Liver (tissue), 2 donors: Measurements from ENCODE around the gene MYO7B.

Source experiments
- CTCF ChIP-seq: fragments of 150-350 bp; IDR thresholded peaks from 2 replicates; pipeline ENCODE4 v1.5.1; 2017; ENCODE audit warnings: improper control_type of control experiment, low read depth, low read length; ENCODE audit not compliant: missing input control
- FOXA1 ChIP-seq: IDR thresholded peaks from 2 replicates; pipeline ENCODE4 v1.6.1; 2016; ENCODE audit warnings: antibody characterized with exemption
- MAX ChIP-seq: IDR thresholded peaks from 2 replicates; pipeline ENCODE4 v1.6.1; 2016; ENCODE audit warnings: antibody characterized with exemption
- YY1 ChIP-seq: IDR thresholded peaks from 2 replicates; pipeline ENCODE4 v1.6.1; 2016; ENCODE audit warnings: antibody characterized with exemption, mild to moderate bottlenecking
- donor health status: healthy.

GRCh38 chr2:127586746-127587295, 51.3 kb downstream of the MYO7B start:
- no peak for TF ChIP-seq MAX
- no peak for TF ChIP-seq FOXA1
- no peak for TF ChIP-seq YY1
- no peak for TF ChIP-seq CTCF
